Adipose tissue (tissue), 3 donors: Measurements from ENCODE around the gene ITPR2. TPM values are rescaled to one million over a fixed set of nuclear protein-coding genes. Genes with fewer than 3 reads are reported as not detected.
"Not testable (repeated sequence)": the region's sequence is repeated elsewhere in the genome, so short reads cannot be mapped to it uniquely, and the experiment has no call there.

Experiments
- H3K27ac ChIP-seq: one replicate; pipeline ENCODE4 v1.5.1; 2013; ENCODE audit warnings: low read depth, low read length
- whole genome bisulfite sequencing, 3 donors: extraction: QIAGEN DNeasy Blood & Tissue Kit; methylation state at CpG; one replicate each; pipeline ENCODE4 v1.1.7; 2013; 5-methylcytosine and 5-hydroxymethylcytosine counted together
- polyA plus RNA-seq, 3 donors: library from polyadenylated mRNA; stranded (reverse); fragments of 200-250 nt; gene quantifications; one replicate each; pipeline ENCODE4 v1.2.3, GENCODE V29; 2013
- donor health status: healthy with polysubstance abuse.
- donor health status: Bipolar disorder and iron deficiency.
- donor health status: healthy.

The ITPR2 gene
- polyA plus RNA-seq, 3 donors: 2.8 to 15.5 (median 4.7) TPM

- WGBS, 3 donors: 28 to 42% (median 39%) methylated on average over 12 of the region's 12 CpGs
- no peak overlapping the region for H3K27ac ChIP-seq
Observed at GRCh38 chr12:26853303-26854030, 20.5 kb upstream of the ITPR2 start.

DNA sequence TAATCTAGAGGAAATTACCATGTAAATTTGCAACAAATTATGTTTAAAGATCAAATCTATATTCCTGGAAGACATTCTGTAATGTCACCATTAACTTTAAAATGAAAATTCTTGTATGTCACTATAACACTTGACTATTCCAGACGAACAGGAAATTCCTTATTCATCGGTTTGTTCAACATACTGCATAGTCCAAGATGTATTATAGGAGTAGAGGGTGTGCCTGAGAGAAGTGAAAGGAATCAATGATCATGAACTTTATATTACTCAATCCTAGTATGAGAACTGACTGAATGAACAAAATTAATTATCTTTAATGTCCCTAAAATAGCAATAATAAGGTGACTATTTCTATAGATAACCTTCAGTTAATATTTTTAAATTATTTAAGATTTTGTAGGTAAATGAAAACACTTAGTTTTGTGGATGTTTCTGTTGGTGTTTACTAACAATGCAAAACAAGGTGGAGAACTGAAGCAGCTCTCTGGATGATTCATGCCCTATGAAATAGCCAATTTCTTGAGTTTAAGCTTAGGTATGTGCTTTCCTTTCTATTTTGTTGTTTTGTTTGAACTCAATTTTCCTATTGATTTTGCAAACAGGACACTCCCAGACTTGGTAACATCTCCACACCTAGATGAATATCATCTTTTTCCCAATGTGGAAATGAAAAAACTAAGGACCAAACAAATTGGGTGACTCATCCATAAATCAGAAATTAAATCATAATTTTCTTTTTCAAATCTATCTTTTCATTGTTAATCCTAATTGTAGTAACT is 18.2 kb upstream of the ITPR2 start:
- whole genome bisulfite sequencing, 3 donors: 55 to 61% (median 61%) methylated on average over 2 of the region's 2 CpGs
- H3K27ac ChIP-seq: no peak overlapping the region

GRCh38 chr12:26848156-26848825 is 15.3 kb upstream of the ITPR2 start:
- WGBS, 3 donors: 79 to 90% (median 84%) methylated on average over 6 of the region's 6 CpGs
- no peak overlapping the region for H3K27ac ChIP-seq

DNA sequence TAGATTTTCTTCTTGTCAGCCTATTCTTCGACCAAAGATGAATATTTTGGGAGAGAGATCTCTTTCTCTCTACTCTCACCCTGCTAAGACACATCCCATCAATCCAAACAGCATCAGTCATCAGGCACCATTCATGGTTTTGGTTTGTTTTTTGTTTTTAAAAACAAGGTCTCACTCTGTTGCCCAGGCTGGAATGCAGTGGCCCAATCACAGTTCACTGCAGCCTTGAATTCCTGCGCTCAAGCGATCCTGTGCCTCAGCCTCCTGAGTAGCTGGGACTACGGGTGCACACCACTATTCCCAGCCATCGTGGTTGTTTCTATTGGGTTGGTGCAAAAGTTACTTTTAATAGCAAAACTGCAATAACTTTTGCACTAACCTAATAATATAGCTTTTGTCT is 14.4 kb upstream of the ITPR2 start:
- 93 to 98% (median 96%) methylated on average over 5 of the region's 5 CpGs for WGBS, 3 donors
- no peak overlapping the region for H3K27ac ChIP-seq

GRCh38 chr12:26846416-26846815 is 13.4 kb upstream of the ITPR2 start:
- H3K27ac ChIP-seq: no peak overlapping the region
- WGBS, 3 donors: 65 to 70% (median 68%) methylated on average over 5 of the region's 5 CpGs

GRCh38 chr12:26845984-26846383 is 13.0 kb upstream of the ITPR2 start:
- H3K27ac ChIP-seq: no peak overlapping the region
- 19 to 23% (median 23%) methylated on average over 4 of the region's 4 CpGs for WGBS, 3 donors

- WGBS, 3 donors: 32 to 37% (median 35%) methylated on average over 11 of the region's 11 CpGs
- no peak overlapping the region for H3K27ac ChIP-seq
Observed at GRCh38 chr12:26845057-26845666, 12.2 kb upstream of the ITPR2 start.

DNA sequence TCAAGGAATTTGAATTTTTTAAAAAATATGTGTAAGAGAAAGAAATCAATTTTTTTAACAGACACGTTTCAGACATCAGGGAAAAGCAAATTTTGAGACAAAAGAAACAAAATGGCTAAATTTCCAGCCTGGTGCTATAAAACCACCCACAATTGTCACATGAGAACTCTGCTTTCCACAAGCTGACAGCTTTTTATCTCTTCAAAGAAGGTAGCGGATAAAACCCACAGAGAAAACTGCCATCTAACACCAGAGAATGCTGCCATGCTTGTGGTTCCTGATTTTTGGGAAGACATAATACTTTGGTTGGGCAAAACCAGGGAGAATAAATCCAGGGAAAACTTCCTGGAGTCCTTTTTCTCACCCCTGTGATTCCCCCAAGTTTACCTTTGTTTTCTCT is 10.3 kb upstream of the ITPR2 start:
- no peak overlapping the region for H3K27ac ChIP-seq
- WGBS, 3 donors: 87 to 89% (median 87%) methylated on average over 2 of the region's 2 CpGs

GRCh38 chr12:26841085-26841484 is 8.1 kb upstream of the ITPR2 start:
- WGBS, 3 donors: 82 to 87% (median 86%) methylated on average over 5 of the region's 5 CpGs
- H3K27ac ChIP-seq: no peak overlapping the region

GRCh38 chr12:26839512-26839911 is 6.5 kb upstream of the ITPR2 start:
- WGBS, 3 donors: 91 to 96% (median 95%) methylated on average over 3 of the region's 3 CpGs
- H3K27ac ChIP-seq: no peak overlapping the region

DNA sequence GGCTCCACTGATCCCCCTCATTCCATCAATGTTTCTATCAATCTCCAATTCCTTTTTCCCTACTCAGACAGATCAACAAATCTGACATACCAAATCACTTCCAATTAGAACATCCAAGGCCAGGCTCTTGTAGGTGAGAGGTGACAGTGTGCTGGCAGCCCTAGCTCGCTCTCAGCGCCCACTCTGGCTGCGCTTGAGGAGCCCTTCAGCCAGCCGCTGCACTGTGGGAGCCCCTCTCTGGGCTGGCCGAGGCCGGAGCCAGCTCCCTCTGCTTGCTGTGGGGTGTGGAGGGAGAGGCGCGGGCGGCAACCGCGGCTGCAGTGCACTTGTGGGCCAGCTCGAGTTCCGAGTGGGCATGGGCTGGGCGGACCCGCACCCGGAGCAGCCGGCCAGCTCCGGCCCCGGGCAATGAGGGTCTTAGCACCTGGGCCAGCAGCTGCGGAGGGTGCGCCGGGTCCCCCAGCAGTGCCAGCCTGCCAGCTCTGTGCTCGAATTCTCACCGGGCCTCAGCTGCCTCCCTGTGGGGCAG is 6.0 kb upstream of the ITPR2 start:
- H3K27ac ChIP-seq: no peak overlapping the region
- WGBS, 3 donors: 96 to 97% (median 96%) methylated on average over 24 of the region's 24 CpGs

GRCh38 chr12:26836201-26836600 is 3.2 kb upstream of the ITPR2 start:
- WGBS, 3 donors: 95 to 100% (median 98%) methylated on average over 2 of the region's 2 CpGs
- H3K27ac ChIP-seq: no peak overlapping the region

DNA sequence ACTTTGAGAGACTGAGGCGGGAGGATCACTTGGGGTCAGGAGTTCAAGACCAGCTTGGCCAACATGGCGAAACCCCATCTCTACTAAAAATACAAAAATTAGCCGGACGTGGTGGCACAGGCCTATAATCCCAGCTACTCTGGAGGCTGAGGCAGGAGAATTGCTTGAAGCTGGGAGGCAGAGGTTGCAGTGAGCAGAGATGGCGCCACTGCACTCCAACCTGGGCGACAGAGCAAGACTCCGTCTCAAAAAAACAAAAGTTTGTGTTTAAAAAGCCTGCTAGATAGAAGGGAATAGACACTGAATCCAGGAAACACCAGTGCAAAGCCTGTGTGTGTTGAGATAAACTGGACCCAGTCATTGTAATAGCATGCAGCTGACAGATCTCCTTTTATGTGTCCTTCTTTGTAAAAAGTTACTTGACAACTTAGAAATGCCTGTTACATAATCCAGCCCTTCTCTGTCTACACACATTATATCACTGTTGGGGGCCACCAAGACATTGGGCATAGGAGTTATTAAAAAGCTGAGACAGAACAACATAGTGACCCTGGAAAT is 1.6 kb upstream of the ITPR2 start:
- H3K27ac ChIP-seq: not testable (repeated sequence)
- 86 to 88% (median 87%) methylated on average over 7 of the region's 7 CpGs for WGBS, 3 donors

DNA sequence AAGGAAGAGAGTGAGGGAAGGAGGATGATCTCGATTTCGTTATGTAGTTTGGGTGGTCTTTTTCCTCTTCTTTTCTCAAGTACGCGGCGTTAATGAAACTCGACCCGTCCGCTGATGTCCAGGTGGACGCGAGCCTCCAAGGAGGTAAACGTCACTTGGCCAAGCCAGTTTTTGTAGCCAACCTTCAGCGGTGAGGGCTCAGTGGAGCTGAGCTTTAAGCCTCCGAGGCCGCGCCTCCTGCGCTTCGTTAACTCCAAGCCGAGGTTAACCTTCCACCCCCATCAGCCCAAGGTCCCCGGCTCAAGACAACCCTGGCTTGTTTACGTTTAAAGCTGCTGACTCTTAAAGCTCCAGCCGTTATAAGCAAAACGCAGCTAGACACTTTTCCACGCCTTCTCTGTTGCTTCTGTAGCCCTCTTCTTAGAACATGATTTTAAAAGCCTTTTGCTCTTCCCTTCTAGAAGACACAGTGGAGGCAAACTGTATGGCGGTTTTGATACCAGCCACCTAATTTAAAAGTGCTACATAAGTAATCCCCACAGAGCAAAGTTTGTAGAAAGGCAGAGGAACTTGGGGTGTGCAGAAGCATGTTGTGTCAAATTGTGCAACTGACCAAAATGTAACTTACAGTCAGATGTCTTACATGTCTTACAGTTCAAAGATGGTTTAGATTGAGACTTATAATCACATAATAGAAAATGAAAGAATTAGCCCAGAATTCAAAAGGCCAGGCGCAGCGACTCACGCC is 923 bp upstream of the ITPR2 start:
- 15 to 18% (median 16%) methylated on average over 27 of the region's 27 CpGs for WGBS, 3 donors
- H3K27ac ChIP-seq: no peak overlapping the region

GRCh38 chr12:26831951-26832821 is 808 bp downstream of the ITPR2 start:
- 0% methylated on average over 53 to 55 of the region's 55 CpGs for WGBS, 3 donors
- H3K27ac ChIP-seq: peak overlapping the region; percentile 85

GRCh38 chr12:26830783-26831551 is 2.0 kb downstream of the ITPR2 start:
- no peak overlapping the region for H3K27ac ChIP-seq

More at GRCh38 chr12:26830783-26831551, 2.0 kb downstream of the ITPR2 start:
- 30 to 73% (median 68%) methylated on average over 13 of the region's 13 CpGs for WGBS, 3 donors
